ENCODE measurements around the gene C3orf20.

DNA sequence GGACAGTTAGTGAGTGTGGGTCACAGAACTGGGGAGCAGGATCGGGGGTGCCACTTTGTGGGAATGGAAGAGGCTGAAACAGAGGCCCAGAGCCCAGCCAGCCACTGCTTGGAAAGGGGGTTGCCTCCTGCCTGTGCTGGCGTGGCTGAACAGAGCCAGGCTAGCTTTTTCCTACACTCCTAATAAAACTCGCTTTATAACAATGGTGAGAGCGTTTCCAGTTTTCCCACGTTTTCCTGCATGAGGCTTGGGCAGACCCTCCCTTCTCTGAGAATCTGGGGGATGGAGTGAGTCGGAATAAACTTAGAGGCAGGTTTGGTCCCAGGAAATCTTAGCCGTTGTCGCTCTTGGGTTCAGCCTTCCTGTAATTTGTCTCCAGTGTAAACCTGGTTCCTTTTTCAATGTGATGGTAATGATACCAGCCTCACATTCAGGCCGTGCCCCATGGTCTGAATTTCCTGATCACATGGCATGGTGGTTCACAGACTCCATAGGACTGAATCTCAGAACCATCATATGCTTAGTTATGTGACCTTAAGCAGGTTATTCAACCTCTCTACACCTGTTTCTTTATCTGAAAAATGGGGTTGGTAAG lies 137.4 kb downstream of the C3orf20 start:
- TF ChIP-seq, protein P1, sequence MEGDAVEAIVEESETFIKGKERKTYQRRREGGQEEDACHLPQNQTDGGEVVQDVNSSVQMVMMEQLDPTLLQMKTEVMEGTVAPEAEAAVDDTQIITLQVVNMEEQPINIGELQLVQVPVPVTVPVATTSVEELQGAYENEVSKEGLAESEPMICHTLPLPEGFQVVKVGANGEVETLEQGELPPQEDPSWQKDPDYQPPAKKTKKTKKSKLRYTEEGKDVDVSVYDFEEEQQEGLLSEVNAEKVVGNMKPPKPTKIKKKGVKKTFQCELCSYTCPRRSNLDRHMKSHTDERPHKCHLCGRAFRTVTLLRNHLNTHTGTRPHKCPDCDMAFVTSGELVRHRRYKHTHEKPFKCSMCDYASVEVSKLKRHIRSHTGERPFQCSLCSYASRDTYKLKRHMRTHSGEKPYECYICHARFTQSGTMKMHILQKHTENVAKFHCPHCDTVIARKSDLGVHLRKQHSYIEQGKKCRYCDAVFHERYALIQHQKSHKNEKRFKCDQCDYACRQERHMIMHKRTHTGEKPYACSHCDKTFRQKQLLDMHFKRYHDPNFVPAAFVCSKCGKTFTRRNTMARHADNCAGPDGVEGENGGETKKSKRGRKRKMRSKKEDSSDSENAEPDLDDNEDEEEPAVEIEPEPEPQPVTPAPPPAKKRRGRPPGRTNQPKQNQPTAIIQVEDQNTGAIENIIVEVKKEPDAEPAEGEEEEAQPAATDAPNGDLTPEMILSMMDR (IDR thresholded peaks at IDR 0.05 in 4 of 5, conservative IDR thresholded peaks at IDR 0.05 in 1 of 5) = no peak
- no peak for TF ChIP-seq POLR2A (IDR thresholded peaks at IDR 0.05)

All from gastrocnemius medialis (tissue), 4 donors.